Ovary (tissue), 9 donors: Measurements from ENCODE around the gene NR2F1-AS1. TPM values are rescaled to one million over a fixed set of nuclear protein-coding genes. Genes with fewer than 3 reads are reported as not detected.
"Not testable (repeated sequence)": the region's sequence is repeated elsewhere in the genome, so short reads cannot be mapped to it uniquely, and the experiment has no call there.

Experiments
- DNase-seq, 5 donors: peaks; one replicate each; pipeline ENCODE4 v3.0.0-alpha.2; 2019 to 2020
- H3K27ac ChIP-seq, 2 donors: fragments of 200-600 bp; one replicate each; pipeline versions ENCODE4 v1.5.1 to v1.8.0; 2019 to 2022
- H3K27me3 ChIP-seq: fragments of 200-600 bp; one replicate; pipeline ENCODE4 v1.8.0; 2022
- H3K36me3 ChIP-seq: fragments of 200-600 bp; sonication (generic); one replicate; pipeline ENCODE4 v1.5.1; 2019
- H3K4me1 ChIP-seq: one replicate; pipeline ENCODE4 v1.8.1; 2013; ENCODE audit warnings: mild to moderate bottlenecking, moderate library complexity; ENCODE audit not compliant: insufficient read depth
- H3K4me3 ChIP-seq: fragments of 200-600 bp; sonication (generic); one replicate; pipeline ENCODE4 v1.5.1; 2017
- H3K9me3 ChIP-seq, 2 donors: fragments of 200-600 bp in 1 of 2; sonication (generic) in 1 of 2; one replicate each; pipeline versions ENCODE4 v1.5.1 to v1.8.1; 2013 to 2019; ENCODE audit warnings: mild to moderate bottlenecking in 1 of 2, moderate library complexity in 1 of 2
- EP300 ChIP-seq: sonication (generic); formaldehyde crosslinking; IDR thresholded peaks from one replicate; pipeline ENCODE4 v1.6.1; 2017; ENCODE audit warnings: antibody characterized with exemption
- POLR2A ChIP-seq: fragments of 450-650 bp; IDR thresholded peaks from one replicate; pipeline ENCODE4 v1.6.1; 2017; ENCODE audit warnings: antibody characterized with exemption, mild to moderate bottlenecking, moderate library complexity
- WGBS, 3 donors: extraction: QIAGEN DNeasy Blood & Tissue Kit in 1 of 3; methylation state at CpG; one replicate each; pipeline versions ENCODE4 v1.1.5 to v1.1.7; 2013 to 2017; 5-methylcytosine and 5-hydroxymethylcytosine counted together
- intact Hi-C, 4 donors: fragments of 100-400 bp; cut with DNase I; formaldehyde crosslinking; loops; one replicate each; pipeline versions ENCODE4 v1.11.0 to v1.15.1; 2022 to 2023
- polyA plus RNA-seq, 2 donors: library from polyadenylated mRNA; stranded (reverse); fragments of 200-250 nt in 1 of 2; fragments of 350-450 nt in 1 of 2; fragmentation: Illumina TruSeq in 1 of 2; extraction: RNeasy Lipid Tissue Mini Kit (QIAGEN cat#74804) in 1 of 2; gene quantifications; one replicate each; pipeline ENCODE4 v1.2.3, GENCODE V29; 2013 to 2014
- total RNA-seq, 7 donors: library from RNA; depleted of rRNA in 2 of 7; stranded (reverse); fragments of >200 nt in 2 of 7; fragmentation: NEBNext Ultra II Directional in 3 of 7; extraction: Animal tissue kit (Norgen Biotek cat#: 25700) in 3 of 7; gene quantifications; one replicate each; pipeline versions ENCODE4 v1.1.0 to v1.2.4, GENCODE V29; 2016 to 2023
- TF ChIP-seq, protein P1 (sequence below), 3 donors: fragments of 450-650 bp in 2 of 3; fragments of 200-600 bp in 1 of 3; IDR thresholded peaks; one replicate each; pipeline versions ENCODE4 v1.5.1 to v1.8.0; 2016 to 2022; ENCODE audit warnings: antibody characterized with exemption in 3 of 3, mild to moderate bottlenecking in 1 of 3
- donor health status: DM: no; HTN: no; CAD: no; lungs with moderate emphysema.
- donor health status: DM: no; HTN: no; CAD: no.
- donor health status: Bipolar disorder and iron deficiency.
- donor health status: DM: yes; HTN: yes; CAD: no.
- donor health status: DM: no; HTN: no; CAD: no.
- donor health status: DM: yes; HTN: yes; CAD: no.

Gene NR2F1-AS1
- total and polyA plus RNA-seq, 9 donors, result 20.7 to 45.7 (median 25.0) TPM

GRCh38 chr5:93460286-93460685, 120.7 kb downstream of the NR2F1-AS1 start:
- DNase-seq, result no peak
- Histone ChIP-seq H3K27ac (no peak overlapping the region), H3K27me3 (no peaks in the 10 kb centered on the region), H3K4me3 (no peak overlapping the region), H3K36me3 (no peaks in the 10 kb centered on the region), H3K4me1 (no peaks in the 10 kb centered on the region), H3K9me3 (peaks cover 0 to 3% of the 10 kb centered on the region in 2 donors)
- intact Hi-C loops, result no loop called here
- TF ChIP-seq POLR2A, result no peak
- TF ChIP-seq, protein P1, sequence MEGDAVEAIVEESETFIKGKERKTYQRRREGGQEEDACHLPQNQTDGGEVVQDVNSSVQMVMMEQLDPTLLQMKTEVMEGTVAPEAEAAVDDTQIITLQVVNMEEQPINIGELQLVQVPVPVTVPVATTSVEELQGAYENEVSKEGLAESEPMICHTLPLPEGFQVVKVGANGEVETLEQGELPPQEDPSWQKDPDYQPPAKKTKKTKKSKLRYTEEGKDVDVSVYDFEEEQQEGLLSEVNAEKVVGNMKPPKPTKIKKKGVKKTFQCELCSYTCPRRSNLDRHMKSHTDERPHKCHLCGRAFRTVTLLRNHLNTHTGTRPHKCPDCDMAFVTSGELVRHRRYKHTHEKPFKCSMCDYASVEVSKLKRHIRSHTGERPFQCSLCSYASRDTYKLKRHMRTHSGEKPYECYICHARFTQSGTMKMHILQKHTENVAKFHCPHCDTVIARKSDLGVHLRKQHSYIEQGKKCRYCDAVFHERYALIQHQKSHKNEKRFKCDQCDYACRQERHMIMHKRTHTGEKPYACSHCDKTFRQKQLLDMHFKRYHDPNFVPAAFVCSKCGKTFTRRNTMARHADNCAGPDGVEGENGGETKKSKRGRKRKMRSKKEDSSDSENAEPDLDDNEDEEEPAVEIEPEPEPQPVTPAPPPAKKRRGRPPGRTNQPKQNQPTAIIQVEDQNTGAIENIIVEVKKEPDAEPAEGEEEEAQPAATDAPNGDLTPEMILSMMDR (IDR thresholded peaks at IDR 0.05), result no peak
- 92 to 98% (median 96%) methylated on average over 2 of the region's 2 CpGs for WGBS, 3 donors

GRCh38 chr5:93456796-93457195, 124.2 kb downstream of the NR2F1-AS1 start:
- H3K36me3 ChIP-seq, H3K27me3 ChIP-seq, intact Hi-C loops, H3K9me3 ChIP-seq, DNase-seq, H3K4me1 ChIP-seq, H3K27ac ChIP-seq, H3K4me3 ChIP-seq: not testable (repeated sequence)
- WGBS, 3 donors, result 92 to 94% (median 92%) methylated on average over 8 of the region's 8 CpGs

DNA sequence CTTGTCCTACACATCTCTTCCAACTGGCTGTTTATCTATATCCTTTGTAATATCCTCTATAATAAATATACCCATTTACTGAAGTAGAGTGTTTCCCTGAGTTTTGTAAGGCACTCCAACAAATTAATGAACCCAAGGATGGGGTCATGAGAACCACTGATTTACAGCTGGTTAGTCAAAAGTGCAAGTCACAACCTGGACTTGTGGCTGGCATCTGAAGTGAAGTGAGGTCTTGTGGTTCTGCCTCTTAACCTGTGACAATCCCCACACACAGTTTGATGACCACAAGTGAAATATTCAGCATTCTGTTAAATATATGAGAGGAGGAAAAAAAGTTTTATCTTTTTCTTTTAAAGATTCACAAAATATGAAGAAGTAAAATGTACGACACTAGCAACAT, 126.1 kb downstream of the NR2F1-AS1 start:
- intact Hi-C loops, result no loop called here
- TF ChIP-seq, protein P1 (IDR thresholded peaks at IDR 0.05), result no peak
- TF ChIP-seq POLR2A, result no peak
- TF ChIP-seq EP300, result no peak
- Histone ChIP-seq H3K9me3 (no peaks in the 10 kb centered on the region), H3K4me1 (no peaks in the 10 kb centered on the region), H3K36me3 (no peaks in the 10 kb centered on the region), H3K27ac (no peak overlapping the region), H3K4me3 (no peak overlapping the region), H3K27me3 (no peaks in the 10 kb centered on the region)
- DNase-seq, result no peak
- 97 to 98% (median 98%) methylated on average over 1 of the region's 1 CpG for WGBS, 3 donors

DNA sequence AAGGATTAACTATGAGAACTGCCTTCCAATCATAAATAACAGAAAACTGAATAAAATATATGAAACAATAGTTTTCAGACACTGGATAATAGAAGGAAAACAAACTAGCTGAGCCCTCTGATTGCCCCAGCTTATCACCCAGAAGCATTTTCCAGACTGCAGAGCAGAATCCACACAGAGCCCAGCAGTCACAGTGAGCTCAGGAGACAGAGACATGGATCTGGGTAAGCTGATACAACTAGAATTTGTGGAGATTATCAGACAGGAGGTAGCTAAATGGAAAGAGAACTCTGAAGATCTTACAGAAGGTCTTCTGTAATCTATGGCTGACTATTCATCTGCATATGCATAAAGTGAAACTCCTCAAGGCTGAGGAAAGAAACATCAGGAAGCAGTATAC, 128.8 kb downstream of the NR2F1-AS1 start:
- H3K9me3 ChIP-seq, result no peaks in the 10 kb centered on the region
- no peak for DNase-seq
- TF ChIP-seq, protein P1 (IDR thresholded peaks at IDR 0.05), result no peak
- TF ChIP-seq EP300 (no peak), POLR2A (no peak)
- no peak overlapping the region for H3K27ac ChIP-seq
- no peak overlapping the region for H3K4me3 ChIP-seq
- intact Hi-C loops, result no loop called here
- H3K4me1 ChIP-seq, result no peaks in the 10 kb centered on the region
- no peaks in the 10 kb centered on the region for H3K36me3 ChIP-seq
- no peaks in the 10 kb centered on the region for H3K27me3 ChIP-seq

- Histone ChIP-seq H3K4me3 (no peak overlapping the region), H3K27me3 (no peaks in the 10 kb centered on the region), H3K4me1 (no peaks in the 10 kb centered on the region), H3K9me3 (peaks cover 0 to 8% of the 10 kb centered on the region in 2 donors), H3K36me3 (no peaks in the 10 kb centered on the region), H3K27ac (no peak overlapping the region)
- TF ChIP-seq, protein P1 (IDR thresholded peaks at IDR 0.05), result no peak
- TF ChIP-seq POLR2A (no peak), EP300 (no peak)
- intact Hi-C loops, result no loop called here
- no peak for DNase-seq
- WGBS, 3 donors, result 86 to 90% (median 90%) methylated on average over 2 of the region's 2 CpGs
Measured at GRCh38 chr5:93438124-93438523, 142.9 kb downstream of the NR2F1-AS1 start.
